Left colon (tissue), 2 donors: ENCODE measurements around the gene GFI1B. TPM values are rescaled to one million over a fixed set of nuclear protein-coding genes. Genes with fewer than 3 reads are reported as not detected.
"Not testable (repeated sequence)": the region's sequence is repeated elsewhere in the genome, so short reads cannot be mapped to it uniquely, and the experiment has no call there.

Experiments used
- ATAC-seq: fragments of 200-7000 bp; cut with Tn5 transposase; one replicate; pipeline ENCODE4 v1.9.1; 2020; ENCODE audit warnings: mild to moderate bottlenecking, moderate library complexity
- DNase-seq, 2 donors: peaks; one replicate each; pipeline ENCODE4 v3.0.0-alpha.2; 2020
- intact Hi-C, 2 donors: fragments of 100-400 bp; cut with DNase I in 1 of 2; cut with micrococcal nuclease in 1 of 2; formaldehyde crosslinking; loops; one replicate each; pipeline versions ENCODE4 v1.11.2 to v1.14.0; 2022; cut with DNase I, micrococcal nuclease
- microRNA-seq, 2 donors: library from miRNA; unstranded; fragments of <30 nt; microRNA quantifications; one replicate each; pipeline versions ENCODE4 v1.1.0 to v1.2.0, GENCODE V29; 2020
- total RNA-seq, 2 donors: library from RNA; stranded (reverse); fragmentation: NEBNext Ultra II Directional; extraction: Animal tissue kit (Norgen Biotek cat#: 25700); gene quantifications; one replicate each; pipeline ENCODE4 v1.2.1, GENCODE V29; 2021
- donor health status: DM: no; HTN: no; CAD: no.
- donor health status: DM: yes; HTN: yes; CAD: no.

GFI1B gene
- total RNA-seq, 2 donors from 2014 or later = 0.89 to 1.3 TPM

GRCh38 chr9:133035669-133036068 lies 57.2 kb downstream of the GFI1B start:
- ATAC-seq = no peak
- intact Hi-C loops = loop anchor here in 1 of 2 donors (10.0 kb wide), 1 partner anchor 109 kb away; no protein-coding TSS in a partner anchor
- DNase-seq = no peak

- no peak for ATAC-seq
- intact Hi-C loops = loop anchor here in 1 of 2 donors (10.0 kb wide), 1 partner anchor 107 kb away; no protein-coding TSS in a partner anchor
- DNase-seq = no peak
Observed at GRCh38 chr9:133037775-133038515, 59.5 kb downstream of the GFI1B start.

- intact Hi-C loops, ATAC-seq: not testable (repeated sequence)
- DNase-seq = peak in 1 of 2 donors; percentile 50
Observed at GRCh38 chr9:133040892-133041479, 62.5 kb downstream of the GFI1B start.

Small RNA genes lying within 50 kb of the gene (microRNA-seq; reads per million reads assigned to microRNA genes)
- 0 to 1.4 reads per million in 2 donors for gene MIR548AW

Other genes with a start within 250 kb of the GFI1B start
- under 1 TPM in 1 of 2 donors, not detected in 1; 0.67 TPM for gene AK8, start 100.4 kb upstream of the GFI1B start, total RNA-seq
- gene SPACA9, start 99.8 kb upstream of the GFI1B start, total RNA-seq = 1 to 10 TPM; 1.2 to 2.6 TPM
- gene TSC1, start 34.1 kb upstream of the GFI1B start, total RNA-seq = 10 to 100 TPM; 35.2 to 41.6 TPM
- 10 to 100 TPM; 39.0 to 44.4 TPM for gene GTF3C5, start 52.3 kb downstream of the GFI1B start, total RNA-seq
- 1 to 10 TPM in 1 of 2 donors, under 1 TPM in 1; 0.64 to 2.4 TPM for gene CEL, start 83.3 kb downstream of the GFI1B start, total RNA-seq
- gene RALGDS, start 142.5 kb downstream of the GFI1B start, total RNA-seq = 10 to 100 TPM; 29.1 to 49.1 TPM
- 1 to 10 TPM; 4.9 to 5.5 TPM for gene GBGT1, start 185.2 kb downstream of the GFI1B start, total RNA-seq
- not detected for gene OBP2B, start 230.6 kb downstream of the GFI1B start, total RNA-seq